H1 (cell line): ENCODE measurements around the gene SCGB3A1. TPM values are rescaled to one million over a fixed set of nuclear protein-coding genes. Genes with fewer than 3 reads are reported as not detected.

Source experiments
- CTCF ChIA-PET: fragments of 300-600 bp; sonication (Branson Sonifier 250); formaldehyde crosslinking; loops from one replicate; lab custom pipeline; 2021; ENCODE audit not compliant: partially characterized antibody; lab: Charles Lee
- POLR2A ChIA-PET: fragments of 300-600 bp; sonication (Branson Sonifier 250); formaldehyde crosslinking; loops from one replicate; lab custom pipeline; 2021; ENCODE audit warnings: inconsistent platforms; ENCODE audit not compliant: partially characterized antibody; lab: Charles Lee
- DNase-seq, 2 experiments: peaks; one replicate each; pipeline versions ENCODE4 v3.0.0 to v3.0.0-alpha.2; 2010 to 2022; ENCODE audit warnings: low spot score in 2 of 2, low read depth in 1 of 2, mixed read lengths in 1 of 2
- FAIRE-seq: peaks from 2 replicates; lab custom pipeline; 2011; peaks lifted over from hg19 to GRCh38; lab: Jason Lieb, UNC
- H2AFZ ChIP-seq: 2 replicates; pipeline ENCODE4 v1.8.1; 2012; ENCODE audit warnings: low read length, inconsistent platforms
- H2AK5ac ChIP-seq: 2 replicates; pipeline ENCODE4 v1.6.1; 2013; ENCODE audit warnings: low read depth, low read length
- H2BK120ac ChIP-seq: replicated peaks from 2 replicates; pipeline ENCODE3; 2013; ENCODE audit warnings: low read depth, low read length, inconsistent platforms
- H2BK12ac ChIP-seq: 2 replicates; pipeline ENCODE4 v1.6.1; 2013; ENCODE audit warnings: low read depth, low read length
- H2BK15ac ChIP-seq: 2 replicates; pipeline ENCODE4 v1.6.1; 2013; ENCODE audit warnings: low read length
- H2BK20ac ChIP-seq: 2 replicates; pipeline ENCODE4 v1.6.1; 2013; ENCODE audit warnings: low read length
- H2BK5ac ChIP-seq: 2 replicates; pipeline ENCODE4 v1.6.1; 2013; ENCODE audit warnings: low read depth, low read length
- H3K14ac ChIP-seq: 2 replicates; pipeline ENCODE4 v1.6.1; 2013; ENCODE audit warnings: inconsistent platforms; ENCODE audit not compliant: insufficient read length
- H3K18ac ChIP-seq: 2 replicates; pipeline ENCODE4 v1.6.1; 2013; ENCODE audit warnings: low read length; ENCODE audit errors: extremely low read depth
- H3K23ac ChIP-seq: 2 replicates; pipeline ENCODE4 v1.6.1; 2013; ENCODE audit warnings: inconsistent platforms; ENCODE audit not compliant: insufficient read length
- H3K23me2 ChIP-seq: 2 replicates; pipeline ENCODE4 v1.6.1; 2013; ENCODE audit warnings: low read depth, low read length
- H3K27ac ChIP-seq: 2 replicates; pipeline ENCODE4 v1.6.1; 2011; ENCODE audit warnings: low read depth, low read length, inconsistent platforms
- H3K27me3 ChIP-seq, 4 experiments: replicated peaks in 1 of 4; 1 replicate in 1 of 4; 2 replicates in 3 of 4; pipeline versions ENCODE4 v1.6.1 to v1.8.1; 2011 to 2013; ENCODE audit warnings: low read length in 3 of 4, mild to moderate bottlenecking in 3 of 4, inconsistent platforms in 2 of 4, mixed read lengths in 2 of 4, moderate library complexity in 1 of 4; ENCODE audit not compliant: control insufficient read depth in 3 of 4, insufficient read depth in 3 of 4; ENCODE audit errors: extremely low read depth in 1 of 4
- H3K36me3 ChIP-seq, 4 experiments: 2 replicates each; pipeline versions ENCODE4 v1.6.1 to v1.8.1; 2011 to 2013; ENCODE audit warnings: mild to moderate bottlenecking in 4 of 4, low read length in 3 of 4, moderate library complexity in 2 of 4, control low read depth in 1 of 4, inconsistent platforms in 1 of 4; ENCODE audit not compliant: insufficient read depth in 4 of 4, control insufficient read depth in 2 of 4
- H3K4ac ChIP-seq: replicated peaks from 2 replicates; pipeline ENCODE3; 2013; ENCODE audit warnings: low read length, low read depth, mixed read lengths, inconsistent platforms; ENCODE audit not compliant: insufficient read length
- H3K4me1 ChIP-seq, 4 experiments: replicated peaks in 1 of 4; 1 replicate in 1 of 4; 2 replicates in 3 of 4; pipeline versions ENCODE4 v1.6.1 to v1.8.1; 2011 to 2013; ENCODE audit warnings: low read length in 3 of 4, inconsistent platforms in 2 of 4, mixed read lengths in 1 of 4; ENCODE audit not compliant: insufficient read depth in 4 of 4, control insufficient read depth in 3 of 4
- H3K4me2 ChIP-seq, 2 experiments: 2 replicates each; pipeline versions ENCODE4 v1.6.1 to v1.8.1; 2011 to 2013; ENCODE audit warnings: low read depth in 2 of 2, low read length in 2 of 2, control low read depth in 1 of 2, inconsistent platforms in 1 of 2, mild to moderate bottlenecking in 1 of 2; ENCODE audit not compliant: insufficient read depth in 1 of 2
- H3K4me3 ChIP-seq, 4 experiments: fragments of 200-600, 300-600 bp in 1 of 4; sonication (generic), shearing (Covaris generic), sonication (Bioruptor Twin) in 1 of 4; 2 replicates each; pipeline versions ENCODE4 v1.5.1 to v1.8.1; 2011 to 2016; ENCODE audit warnings: low read length in 4 of 4, low read depth in 3 of 4, control low read depth in 2 of 4, inconsistent platforms in 2 of 4, mild to moderate bottlenecking in 2 of 4, mixed read lengths in 1 of 4, moderate library complexity in 1 of 4; ENCODE audit not compliant: insufficient read depth in 2 of 4; ENCODE audit errors: extremely low read depth in 1 of 4
- H3K56ac ChIP-seq: replicated peaks from 2 replicates; pipeline ENCODE3; 2013; ENCODE audit warnings: low read depth, mild to moderate bottlenecking, mixed read lengths, low read length, inconsistent platforms; ENCODE audit not compliant: insufficient read length
- H3K79me1 ChIP-seq: 2 replicates; pipeline ENCODE4 v1.6.1; 2013; ENCODE audit warnings: low read depth, low read length, control low read depth
- H3K79me2 ChIP-seq, 2 experiments: 2 replicates each; pipeline versions ENCODE4 v1.6.1 to v1.8.1; 2012 to 2013; ENCODE audit warnings: low read length in 2 of 2, mild to moderate bottlenecking in 2 of 2, inconsistent platforms in 1 of 2; ENCODE audit not compliant: insufficient read depth in 2 of 2, control insufficient read depth in 1 of 2
- H3K9ac ChIP-seq, 4 experiments: replicated peaks in 1 of 4; 1 replicate in 1 of 4; 2 replicates in 3 of 4; pipeline versions ENCODE4 v1.6.1 to v1.8.1; 2011 to 2013; ENCODE audit warnings: low read depth in 3 of 4, low read length in 3 of 4, control low read depth in 2 of 4, mild to moderate bottlenecking in 2 of 4, moderate library complexity in 2 of 4, inconsistent platforms in 1 of 4; ENCODE audit errors: extremely low read depth in 1 of 4
- H3K9me3 ChIP-seq, 2 experiments: 2 replicates each; pipeline versions ENCODE4 v1.6.1 to v1.8.1; 2012 to 2013; ENCODE audit warnings: mild to moderate bottlenecking in 2 of 2, moderate library complexity in 2 of 2, control low read depth in 1 of 2, inconsistent platforms in 1 of 2, low read depth in 1 of 2, low read length in 1 of 2, mixed read lengths in 1 of 2; ENCODE audit not compliant: insufficient read depth in 2 of 2
- H4K20me1 ChIP-seq, 2 experiments: replicated peaks in 1 of 2; 2 replicates each; pipeline versions ENCODE3 to v1.8.1; 2011 to 2013; ENCODE audit warnings: inconsistent platforms in 2 of 2, low read length in 2 of 2, mild to moderate bottlenecking in 1 of 2; ENCODE audit not compliant: insufficient read depth in 2 of 2, control insufficient read depth in 1 of 2
- H4K5ac ChIP-seq: 2 replicates; pipeline ENCODE4 v1.6.1; 2013; ENCODE audit warnings: low read length, low read depth, mixed read lengths, inconsistent platforms; ENCODE audit not compliant: insufficient read length
- H4K8ac ChIP-seq: 2 replicates; pipeline ENCODE4 v1.8.0; 2013; ENCODE audit warnings: mild to moderate bottlenecking, moderate library complexity, low read length, inconsistent platforms; ENCODE audit not compliant: insufficient read depth; ENCODE audit errors: extremely low read depth
- H4K91ac ChIP-seq: replicated peaks from 2 replicates; pipeline ENCODE3; 2013; ENCODE audit warnings: low read length, mixed read lengths, inconsistent platforms; ENCODE audit not compliant: insufficient read length
- ASH2L ChIP-seq: fragments of 200-600, 300-600 bp; sonication (generic); IDR thresholded peaks from one replicate; pipeline ENCODE4 v1.7.1; 2017; ENCODE audit warnings: low read length
- ATF3 ChIP-seq: IDR thresholded peaks from 2 replicates; pipeline ENCODE4 v1.6.1; 2011; ENCODE audit warnings: low read depth, mild to moderate bottlenecking, low read length; ENCODE audit not compliant: insufficient read depth
- KDM1A ChIP-seq: fragments of 200-600, 300-600 bp; sonication (generic); IDR thresholded peaks from 2 replicates; pipeline ENCODE4 v1.7.1; 2016; ENCODE audit warnings: mild to moderate bottlenecking, low read length, borderline replicate concordance
- KDM4A ChIP-seq: IDR thresholded peaks from one replicate; pipeline ENCODE4 v1.7.1; 2012; ENCODE audit warnings: low read depth, mild to moderate bottlenecking, moderate library complexity, low read length, inconsistent platforms; ENCODE audit not compliant: severe bottlenecking
- MAFK ChIP-seq: IDR thresholded peaks from 2 replicates; pipeline ENCODE4 v1.6.1; 2012; ENCODE audit warnings: low read depth, mild to moderate bottlenecking, improper control_type of control experiment, low read length
- RBBP5 ChIP-seq: IDR thresholded peaks from 2 replicates; pipeline ENCODE4 v1.7.1; 2012; ENCODE audit warnings: low read depth, mild to moderate bottlenecking, inconsistent platforms, low read length, moderate library complexity, borderline replicate concordance
- SIN3A ChIP-seq, 2 experiments: IDR thresholded peaks in 1 of 2; conservative IDR thresholded peaks in 1 of 2; 2 replicates each; pipeline ENCODE4 v1.6.1; 2011 to 2012; ENCODE audit warnings: low read length in 2 of 2, improper control_type of control experiment in 1 of 2, low read depth in 1 of 2, mild to moderate bottlenecking in 1 of 2
- SIX5 ChIP-seq: IDR thresholded peaks from 2 replicates; pipeline ENCODE4 v1.6.1; 2011; ENCODE audit warnings: mild to moderate bottlenecking, low read depth, low read length
- SP4 ChIP-seq: IDR thresholded peaks from 2 replicates; pipeline ENCODE4 v1.6.1; 2012; ENCODE audit warnings: low read length, inconsistent platforms
- TBP ChIP-seq: IDR thresholded peaks from 2 replicates; pipeline ENCODE4 v1.6.1; 2011; ENCODE audit warnings: low read depth, low read length, improper control_type of control experiment
- TCF12 ChIP-seq: IDR thresholded peaks from 2 replicates; pipeline ENCODE4 v1.6.1; 2011; ENCODE audit warnings: low read depth, mild to moderate bottlenecking, low read length
- WGBS, 2 experiments: shearing (Covaris generic) in 1 of 2; methylation state at CpG; one replicate each; pipeline versions ENCODE4 v1.1.6 to v1.1.7; 2013 to 2015; ENCODE audit warnings: low lambda C conversion rate in 2 of 2, mixed read lengths in 2 of 2, inconsistent platforms in 1 of 2, low coverage in 1 of 2, missing lambda C conversion rate in 1 of 2; ENCODE audit not compliant: insufficient replicate concordance in 2 of 2, insufficient coverage in 1 of 2, insufficient read length in 1 of 2; ENCODE audit errors: extremely low coverage in 1 of 2, missing lambda C conversion rate in 1 of 2; 5-methylcytosine and 5-hydroxymethylcytosine counted together
- polyA plus RNA-seq, 7 experiments: library from polyadenylated mRNA; depleted of rRNA in 3 of 7; stranded (reverse) in 5 of 7; unstranded in 2 of 7; fragments of >200 nt in 5 of 7; fragments of 200-250 nt in 2 of 7; gene quantifications; 1 replicate in 5 of 7; 2 replicates in 1 of 7; 4 replicates in 1 of 7; pipeline versions ENCODE4 v1.2.1 to v1.2.3, GENCODE V29; 2011 to 2013; ENCODE audit warnings: missing spikeins in 2 of 7, mixed read lengths in 2 of 7
- total RNA-seq: library from RNA; stranded (reverse); fragmentation: NEBNext Ultra II Directional; extraction: Animal tissue kit (Norgen Biotek cat#: 25700); gene quantifications from 2 replicates; pipeline ENCODE4 v1.2.1, GENCODE V29; 2021

SCGB3A1 gene
- total and polyA plus RNA-seq, 2 of the 8 experiments (the other 6 are each of a cell fraction or from before 2014, with no cell fraction given) = 0.20 TPM; not detected in 1

- Histone ChIP-seq H3K4me2 (no peak overlapping the region), H2BK12ac (no peak overlapping the region), H4K91ac (no peak overlapping the region), H4K5ac (no peak overlapping the region), H3K14ac (no peak overlapping the region), H3K23ac (no peak overlapping the region), H3K36me3 (peaks cover 7 to 54% (median 31%) of the 10 kb centered on the region in 4 experiments), H3K9ac (no peak overlapping the region), H2BK5ac (no peak overlapping the region), H3K27ac (no peak overlapping the region), H3K4ac (no peak overlapping the region), H3K79me2 (no peaks in the 10 kb centered on the region), H3K79me1 (no peaks in the 10 kb centered on the region), H3K27me3 (no peaks in the 10 kb centered on the region), H2AFZ (no peak overlapping the region), H4K8ac (no peak overlapping the region), H3K4me1 (no peaks in the 10 kb centered on the region), H3K4me3 (no peak overlapping the region), H2BK15ac (no peak overlapping the region), H4K20me1 (no peaks in the 10 kb centered on the region), H2BK120ac (no peak overlapping the region), H2AK5ac (no peak overlapping the region), H3K56ac (no peak overlapping the region), H3K23me2 (no peaks in the 10 kb centered on the region; the same call in 1 of the 2 replicates), H2BK20ac (no peak overlapping the region), H3K18ac (no peak overlapping the region), H3K9me3 (no peaks in the 10 kb centered on the region)
- ChIA-PET POLR2A (interaction anchor here (1.3 kb wide), 1 partner anchor 10 kb away, joined by 3 read pairs; no protein-coding TSS in a partner anchor), CTCF (interaction anchor here (0.6 kb wide), 1 partner anchor 43 kb away, joined by 3 read pairs; no protein-coding TSS in a partner anchor)
- FAIRE-seq = no peak
- no peak for DNase-seq
- 87% methylated on average over 2 of the region's 2 CpGs; no CpG with 5 or more reads in 1 of the 2 experiments for WGBS, 2 experiments
- TF ChIP-seq SP4 = no peak
- no peak for TF ChIP-seq ATF3
- TF ChIP-seq RBBP5 = no peak
- TF ChIP-seq TCF12 = no peak
- no peak for TF ChIP-seq MAFK
- TF ChIP-seq TBP = no peak
- TF ChIP-seq ASH2L = no peak
- no peak for TF ChIP-seq KDM1A
- no peak for TF ChIP-seq SIX5
- no peak for TF ChIP-seq SIN3A (conservative IDR thresholded peaks at IDR 0.05 in 1 of 2, IDR thresholded peaks at IDR 0.05 in 1 of 2; ENCODE audit: low read depth in 1 of 2, low read length in 2 of 2)
- TF ChIP-seq KDM4A = no peak
Measured at GRCh38 chr5:180575571-180575970, 15.7 kb downstream of the SCGB3A1 start.
